Measurements from ENCODE around the gene SLC5A8. TPM values are rescaled to one million over a fixed set of nuclear protein-coding genes. Genes with fewer than 3 reads are reported as not detected.

SLC5A8 gene
- total RNA-seq, 1 experiment from 2014 or later, result not detected

DNA sequence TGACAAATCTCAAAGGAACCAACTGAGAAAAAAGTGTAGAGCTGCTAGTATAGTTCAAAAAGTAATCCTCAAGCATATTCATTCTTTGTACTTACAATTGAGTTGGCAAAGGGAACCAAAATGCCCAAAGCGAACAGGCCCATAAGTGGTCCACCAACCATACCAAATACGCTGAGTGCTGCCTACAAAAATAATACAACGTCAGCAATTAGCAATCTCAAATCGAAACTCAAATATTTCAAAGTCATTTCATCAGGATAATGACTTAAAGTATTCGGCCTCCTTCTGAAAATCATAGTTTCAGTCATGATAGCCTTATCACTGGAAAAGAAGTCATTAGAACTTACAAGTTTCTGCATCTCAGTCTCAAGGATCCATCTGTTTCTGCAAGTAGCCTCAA lies 42.0 kb downstream of the SLC5A8 start (continued):
- no peak for TF ChIP-seq EGR1 (IDR thresholded peaks at IDR 0.05; ENCODE audit: low read depth)
- no peak for TF ChIP-seq YY1 (IDR thresholded peaks at IDR 0.05; ENCODE audit: extremely low read depth, insufficient replicate concordance, low read depth, low read length)
- TF ChIP-seq POLR2AphosphoS5 (IDR thresholded peaks at IDR 0.05; ENCODE audit: low read depth, low read length), result no peak
- TF ChIP-seq POLR2A (IDR thresholded peaks at IDR 0.05; ENCODE audit: borderline replicate concordance, extremely low read depth, insufficient read depth, insufficient read length), result no peak
- no peak for TF ChIP-seq JUND (IDR thresholded peaks at IDR 0.05)

DNA sequence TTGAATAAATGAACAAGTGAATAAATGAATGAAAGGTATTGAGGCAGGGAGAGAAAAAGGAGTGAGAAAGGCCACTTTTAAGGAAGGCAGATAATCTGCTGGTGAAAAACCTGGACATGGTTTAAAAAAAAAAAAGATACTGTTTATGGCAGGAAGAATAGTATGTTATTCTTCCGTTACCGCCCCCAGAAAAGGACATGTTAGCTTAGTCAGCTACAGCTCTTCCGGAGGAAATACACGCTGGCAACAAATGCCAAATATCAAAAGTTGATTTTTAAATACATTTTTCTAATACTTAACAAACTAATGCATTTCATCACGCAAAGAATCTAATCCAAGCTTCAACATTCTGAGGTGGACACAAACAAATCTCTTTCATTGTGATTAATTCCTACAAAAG lies 43.2 kb downstream of the SLC5A8 start:
- BruUV-seq (replicated peaks), result no TSS peak
- Histone ChIP-seq H3K9me2 (ENCODE audit: insufficient read depth) (no peaks in the 10 kb centered on the region), H3K4me2 (ENCODE audit: low read length) (no peak overlapping the region), H3K27me3 (ENCODE audit: insufficient read depth, low read length) (0 out of 2 replicates have a peak, but pooled peaks cover 5% of the 10 kb centered on the region), H3K79me2 (ENCODE audit: insufficient read depth, low read length) (no peaks in the 10 kb centered on the region), H3K4me3 (replicated peaks in 1 of 2; ENCODE audit: low read depth in 1 of 2, low read length in 2 of 2) (no peak overlapping the region), H3K4me1 (ENCODE audit: control insufficient read depth in 1 of 2, insufficient read depth in 2 of 2, low read length in 2 of 2) (no peaks in the 10 kb centered on the region), H3K9me3 (ENCODE audit: control insufficient read depth in 1 of 2, insufficient read depth in 1 of 2, low read depth in 1 of 2, low read length in 2 of 2) (no peaks in the 10 kb centered on the region), H3K27ac (ENCODE audit: low read depth, low read length) (no peak overlapping the region), H3K9ac (ENCODE audit: low read length) (no peak overlapping the region), H4K20me1 (ENCODE audit: insufficient read depth) (no peaks in the 10 kb centered on the region), H3K36me3 (ENCODE audit: control insufficient read depth in 1 of 2, insufficient read depth in 2 of 2, low read length in 2 of 2) (no peaks in the 10 kb centered on the region), H2AFZ (ENCODE audit: low read depth, low read length, poor library complexity, severe bottlenecking) (no peak overlapping the region)
- DNase-seq (ENCODE audit: low read depth, low spot score), result no peak
- intact Hi-C loops (cut with micrococcal nuclease), result no loop called here
- no peak for ATAC-seq
- RAD21 ChIA-PET (ENCODE audit: low non-redundant PET in 1 of 2, low total read pairs in 2 of 2, uncharacterized antibody in 2 of 2, unreplicated experiment in 2 of 2), result no interaction called here
- TF ChIP-seq YY1 (IDR thresholded peaks at IDR 0.05; ENCODE audit: extremely low read depth, insufficient replicate concordance, low read depth, low read length) (no peak), CBX3 (IDR thresholded peaks at IDR 0.05; ENCODE audit: low read depth) (no peak), SRF (IDR thresholded peaks at IDR 0.05; ENCODE audit: low read depth) (no peak), ZNF274 (IDR thresholded peaks at IDR 0.05; ENCODE audit: low read depth, low read length) (no peak), POLR2AphosphoS5 (IDR thresholded peaks at IDR 0.05; ENCODE audit: low read depth, low read length) (no peak), EZH2 (IDR thresholded peaks at IDR 0.05) (no peak), RAD21 (IDR thresholded peaks at IDR 0.05; ENCODE audit: low read depth) (no peak), FOSL1 (IDR thresholded peaks at IDR 0.05; ENCODE audit: low read depth) (no peak), ELF1 (IDR thresholded peaks at IDR 0.05; ENCODE audit: borderline replicate concordance, low read depth) (no peak)
- TF ChIP-seq, protein P1, sequence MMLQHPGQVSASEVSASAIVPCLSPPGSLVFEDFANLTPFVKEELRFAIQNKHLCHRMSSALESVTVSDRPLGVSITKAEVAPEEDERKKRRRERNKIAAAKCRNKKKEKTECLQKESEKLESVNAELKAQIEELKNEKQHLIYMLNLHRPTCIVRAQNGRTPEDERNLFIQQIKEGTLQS (IDR thresholded peaks at IDR 0.05), result no peak
- TF ChIP-seq, protein P2, sequence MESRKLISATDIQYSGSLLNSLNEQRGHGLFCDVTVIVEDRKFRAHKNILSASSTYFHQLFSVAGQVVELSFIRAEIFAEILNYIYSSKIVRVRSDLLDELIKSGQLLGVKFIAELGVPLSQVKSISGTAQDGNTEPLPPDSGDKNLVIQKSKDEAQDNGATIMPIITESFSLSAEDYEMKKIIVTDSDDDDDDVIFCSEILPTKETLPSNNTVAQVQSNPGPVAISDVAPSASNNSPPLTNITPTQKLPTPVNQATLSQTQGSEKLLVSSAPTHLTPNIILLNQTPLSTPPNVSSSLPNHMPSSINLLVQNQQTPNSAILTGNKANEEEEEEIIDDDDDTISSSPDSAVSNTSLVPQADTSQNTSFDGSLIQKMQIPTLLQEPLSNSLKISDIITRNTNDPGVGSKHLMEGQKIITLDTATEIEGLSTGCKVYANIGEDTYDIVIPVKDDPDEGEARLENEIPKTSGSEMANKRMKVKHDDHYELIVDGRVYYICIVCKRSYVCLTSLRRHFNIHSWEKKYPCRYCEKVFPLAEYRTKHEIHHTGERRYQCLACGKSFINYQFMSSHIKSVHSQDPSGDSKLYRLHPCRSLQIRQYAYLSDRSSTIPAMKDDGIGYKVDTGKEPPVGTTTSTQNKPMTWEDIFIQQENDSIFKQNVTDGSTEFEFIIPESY (IDR thresholded peaks at IDR 0.05; ENCODE audit: extremely low read depth, insufficient replicate concordance, low read length), result no peak
- TF ChIP-seq, protein P3, sequence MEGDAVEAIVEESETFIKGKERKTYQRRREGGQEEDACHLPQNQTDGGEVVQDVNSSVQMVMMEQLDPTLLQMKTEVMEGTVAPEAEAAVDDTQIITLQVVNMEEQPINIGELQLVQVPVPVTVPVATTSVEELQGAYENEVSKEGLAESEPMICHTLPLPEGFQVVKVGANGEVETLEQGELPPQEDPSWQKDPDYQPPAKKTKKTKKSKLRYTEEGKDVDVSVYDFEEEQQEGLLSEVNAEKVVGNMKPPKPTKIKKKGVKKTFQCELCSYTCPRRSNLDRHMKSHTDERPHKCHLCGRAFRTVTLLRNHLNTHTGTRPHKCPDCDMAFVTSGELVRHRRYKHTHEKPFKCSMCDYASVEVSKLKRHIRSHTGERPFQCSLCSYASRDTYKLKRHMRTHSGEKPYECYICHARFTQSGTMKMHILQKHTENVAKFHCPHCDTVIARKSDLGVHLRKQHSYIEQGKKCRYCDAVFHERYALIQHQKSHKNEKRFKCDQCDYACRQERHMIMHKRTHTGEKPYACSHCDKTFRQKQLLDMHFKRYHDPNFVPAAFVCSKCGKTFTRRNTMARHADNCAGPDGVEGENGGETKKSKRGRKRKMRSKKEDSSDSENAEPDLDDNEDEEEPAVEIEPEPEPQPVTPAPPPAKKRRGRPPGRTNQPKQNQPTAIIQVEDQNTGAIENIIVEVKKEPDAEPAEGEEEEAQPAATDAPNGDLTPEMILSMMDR (IDR thresholded peaks at IDR 0.05 in 2 of 3, conservative IDR thresholded peaks at IDR 0.05 in 1 of 3; ENCODE audit: borderline replicate concordance in 1 of 3, insufficient read depth in 1 of 3, low read depth in 2 of 3, low read length in 2 of 3), result no peak
- POLR2A ChIA-PET, result no interaction called here
- CTCF ChIA-PET, result no interaction called here

Measured in HCT116 (cell line).